Lung (tissue), 12 donors: ENCODE results near the gene NSD1. TPM values are rescaled to one million over a fixed set of nuclear protein-coding genes. Genes with fewer than 3 reads are reported as not detected.
A peak's percentile ranks its signal among the peaks of the same experiment; 100 is the strongest.
"Not testable (repeated sequence)": the region's sequence is repeated elsewhere in the genome, so short reads cannot be mapped to it uniquely, and the experiment has no call there.

Experiments used
- ATAC-seq: fragments of 200-7000 bp; cut with Tn5 transposase; one replicate; pipeline ENCODE4 v1.9.1; 2020; ENCODE audit warnings: moderate number of reproducible peaks; ENCODE audit not compliant: insufficient read depth, low FRiP score
- DNase-seq, 3 donors: peaks; one replicate each; pipeline ENCODE4 v3.0.0-alpha.2; 2013 to 2017
- H3K27ac ChIP-seq, 2 donors: one replicate each; pipeline ENCODE4 v1.5.1; 2013; ENCODE audit warnings: mild to moderate bottlenecking in 2 of 2, moderate library complexity in 2 of 2, control low read depth in 1 of 2, inconsistent platforms in 1 of 2, low read depth in 1 of 2, low read length in 1 of 2
- H3K27me3 ChIP-seq, 3 donors: one replicate each; pipeline ENCODE4 v1.5.1; 2013; ENCODE audit warnings: low read length in 2 of 3; ENCODE audit not compliant: control insufficient read depth in 3 of 3, insufficient read depth in 3 of 3
- H3K36me3 ChIP-seq, 4 donors: one replicate each; pipeline ENCODE4 v1.5.1; 2013; ENCODE audit warnings: low read length in 4 of 4, mild to moderate bottlenecking in 1 of 4, moderate library complexity in 1 of 4; ENCODE audit not compliant: control insufficient read depth in 4 of 4, insufficient read depth in 4 of 4
- H3K4me1 ChIP-seq, 5 donors: one replicate each; pipeline ENCODE4 v1.5.1; 2013; ENCODE audit warnings: low read length in 5 of 5, mild to moderate bottlenecking in 2 of 5, moderate library complexity in 1 of 5; ENCODE audit not compliant: control insufficient read depth in 5 of 5, insufficient read depth in 5 of 5
- H3K4me3 ChIP-seq: one replicate; pipeline ENCODE4 v1.5.1; 2013; ENCODE audit warnings: mild to moderate bottlenecking, control low read depth, moderate library complexity
- H3K9ac ChIP-seq, 2 donors: one replicate each; pipeline ENCODE4 v1.5.1; 2013; ENCODE audit warnings: low read length in 2 of 2, control low read depth in 1 of 2; ENCODE audit not compliant: insufficient read depth in 1 of 2
- H3K9me3 ChIP-seq, 4 donors: one replicate each; pipeline ENCODE4 v1.5.1; 2013; ENCODE audit warnings: low read length in 3 of 4, mild to moderate bottlenecking in 1 of 4, moderate library complexity in 1 of 4; ENCODE audit not compliant: control insufficient read depth in 4 of 4, insufficient read depth in 3 of 4
- WGBS, 2 donors: extraction: QIAGEN DNeasy Blood & Tissue Kit; methylation state at CpG; one replicate each; pipeline ENCODE4 v1.1.7; 2013; 5-methylcytosine and 5-hydroxymethylcytosine counted together
- polyA plus RNA-seq, 2 donors: library from polyadenylated mRNA; stranded (reverse); fragments of 200-250 nt; gene quantifications; one replicate each; pipeline ENCODE4 v1.2.1, GENCODE V29; 2013
- total RNA-seq, 2 donors: library from RNA; depleted of rRNA in 1 of 2; stranded (reverse); fragments of >200 nt in 1 of 2; gene quantifications; one replicate each; pipeline ENCODE4 v1.2.1, GENCODE V29; 2014 to 2021
- TF ChIP-seq, protein P1 (sequence below): IDR thresholded peaks from 2 replicates; pipeline ENCODE4 v1.5.1; 2012; ENCODE audit warnings: mild to moderate bottlenecking; ENCODE audit errors: control extremely low read depth, extremely low read depth
- donor health status: control.
- donor health status: control.
- donor health status: Bipolar disorder and iron deficiency.
- donor health status: healthy.
- donor health status: DM: yes; HTN: yes; CAD: no.

The NSD1 gene
- total and polyA plus RNA-seq, 4 donors = 8.0 to 81.7 (median 43.2) TPM

DNA sequence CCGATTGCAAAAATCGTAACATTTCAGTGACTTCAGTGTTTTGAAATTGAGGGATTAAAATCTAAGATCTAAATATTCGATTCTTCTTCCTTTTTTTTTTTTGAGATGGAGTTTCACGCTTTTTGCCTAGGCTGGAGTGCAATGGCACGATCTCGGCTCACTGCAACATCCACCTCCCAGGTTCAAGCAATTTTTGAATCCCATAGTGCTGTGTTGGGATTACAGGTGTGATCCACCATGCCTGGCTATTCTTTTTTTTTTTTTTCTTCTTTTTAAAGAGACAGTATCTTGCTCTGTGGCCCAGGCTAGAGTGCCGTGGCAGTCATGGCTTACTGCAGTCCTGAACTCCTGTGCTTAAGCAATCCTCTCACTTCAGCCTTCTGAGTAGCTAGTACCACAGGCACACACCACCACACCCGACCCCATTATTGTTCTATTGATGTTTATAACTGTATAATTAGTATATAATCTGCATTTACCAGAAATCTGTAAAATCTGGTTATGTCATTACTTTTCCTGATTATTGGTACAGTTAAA, 42.7 kb downstream of the NSD1 start:
- no peaks in the 10 kb centered on the region for H3K27me3 ChIP-seq
- WGBS, 2 donors = 78 to 88% methylated on average over 8 of the region's 8 CpGs
- no peak overlapping the region for H3K9ac ChIP-seq
- no peak for ATAC-seq
- H3K36me3 ChIP-seq = peaks cover 0 to 4% (median 0%) of the 10 kb centered on the region in 4 donors
- no peaks in the 10 kb centered on the region for H3K9me3 ChIP-seq
- no peak overlapping the region for H3K27ac ChIP-seq
- H3K4me3 ChIP-seq = no peak overlapping the region
- H3K4me1 ChIP-seq = peaks cover 2 to 10% (median 8%) of the 10 kb centered on the region in 5 donors
- no peak for DNase-seq
- TF ChIP-seq, protein P1, sequence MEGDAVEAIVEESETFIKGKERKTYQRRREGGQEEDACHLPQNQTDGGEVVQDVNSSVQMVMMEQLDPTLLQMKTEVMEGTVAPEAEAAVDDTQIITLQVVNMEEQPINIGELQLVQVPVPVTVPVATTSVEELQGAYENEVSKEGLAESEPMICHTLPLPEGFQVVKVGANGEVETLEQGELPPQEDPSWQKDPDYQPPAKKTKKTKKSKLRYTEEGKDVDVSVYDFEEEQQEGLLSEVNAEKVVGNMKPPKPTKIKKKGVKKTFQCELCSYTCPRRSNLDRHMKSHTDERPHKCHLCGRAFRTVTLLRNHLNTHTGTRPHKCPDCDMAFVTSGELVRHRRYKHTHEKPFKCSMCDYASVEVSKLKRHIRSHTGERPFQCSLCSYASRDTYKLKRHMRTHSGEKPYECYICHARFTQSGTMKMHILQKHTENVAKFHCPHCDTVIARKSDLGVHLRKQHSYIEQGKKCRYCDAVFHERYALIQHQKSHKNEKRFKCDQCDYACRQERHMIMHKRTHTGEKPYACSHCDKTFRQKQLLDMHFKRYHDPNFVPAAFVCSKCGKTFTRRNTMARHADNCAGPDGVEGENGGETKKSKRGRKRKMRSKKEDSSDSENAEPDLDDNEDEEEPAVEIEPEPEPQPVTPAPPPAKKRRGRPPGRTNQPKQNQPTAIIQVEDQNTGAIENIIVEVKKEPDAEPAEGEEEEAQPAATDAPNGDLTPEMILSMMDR = no peak

DNA sequence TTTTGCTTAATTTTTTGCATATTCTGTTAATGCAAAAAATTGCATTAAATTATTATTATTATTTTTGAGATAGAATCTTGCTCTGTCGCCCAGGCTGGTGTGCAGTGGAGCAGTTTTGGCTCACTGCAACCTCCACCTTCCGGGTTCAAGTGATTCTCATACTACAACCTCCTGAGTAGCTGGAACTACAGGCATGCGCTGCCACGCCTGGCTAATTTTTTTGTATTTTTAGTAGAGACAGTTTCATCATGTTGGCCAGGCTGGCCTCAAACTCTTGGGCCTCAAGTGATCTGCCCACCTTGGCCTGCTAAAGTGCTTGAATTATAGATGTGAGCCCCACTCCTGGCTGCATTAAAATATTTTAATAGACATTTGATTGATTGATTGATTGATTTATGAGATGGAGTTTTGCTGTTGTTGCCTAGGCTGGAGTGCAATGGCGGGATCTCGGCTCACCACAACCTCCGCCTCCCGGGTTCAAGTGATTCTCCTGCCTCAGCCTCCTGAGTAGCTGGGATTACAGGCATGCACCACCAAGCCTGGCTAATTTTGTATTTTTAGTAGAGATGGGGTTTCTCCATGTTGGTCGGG, 44.4 kb downstream of the NSD1 start:
- not testable (repeated sequence) for H3K9ac ChIP-seq, H3K4me1 ChIP-seq, H3K4me3 ChIP-seq, H3K27ac ChIP-seq, H3K27me3 ChIP-seq, DNase-seq, H3K9me3 ChIP-seq, ATAC-seq, H3K36me3 ChIP-seq
- WGBS, 2 donors = 91 to 96% methylated on average over 9 of the region's 9 CpGs

DNA sequence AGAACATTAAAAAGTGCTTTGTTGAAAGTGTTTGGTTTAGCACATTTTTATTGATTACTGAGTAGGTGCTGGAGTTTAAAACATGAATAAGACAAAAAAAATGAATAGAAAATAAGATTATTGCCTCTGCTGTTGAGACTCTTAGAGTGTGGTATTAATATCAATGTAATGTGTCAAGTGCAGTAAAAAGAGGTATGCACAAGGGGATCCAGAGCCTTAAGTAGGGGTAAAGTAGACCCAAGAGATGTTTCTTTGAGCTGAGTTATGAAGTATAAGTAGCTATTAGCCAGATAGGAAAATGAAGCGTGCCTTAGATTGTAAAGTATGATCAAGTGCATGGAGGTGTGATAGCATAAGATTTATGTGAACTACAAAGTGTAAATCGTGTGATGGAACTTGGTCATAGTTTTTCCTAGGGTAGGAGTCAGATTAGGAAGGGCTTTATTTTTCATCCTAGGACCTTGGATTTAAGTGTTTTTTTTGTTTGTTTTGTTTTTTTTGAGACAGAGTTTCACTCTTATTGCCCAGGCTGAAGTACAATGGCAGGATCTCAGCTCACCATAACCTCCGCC, 45.2 kb downstream of the NSD1 start:
- no peak for ATAC-seq

DNA sequence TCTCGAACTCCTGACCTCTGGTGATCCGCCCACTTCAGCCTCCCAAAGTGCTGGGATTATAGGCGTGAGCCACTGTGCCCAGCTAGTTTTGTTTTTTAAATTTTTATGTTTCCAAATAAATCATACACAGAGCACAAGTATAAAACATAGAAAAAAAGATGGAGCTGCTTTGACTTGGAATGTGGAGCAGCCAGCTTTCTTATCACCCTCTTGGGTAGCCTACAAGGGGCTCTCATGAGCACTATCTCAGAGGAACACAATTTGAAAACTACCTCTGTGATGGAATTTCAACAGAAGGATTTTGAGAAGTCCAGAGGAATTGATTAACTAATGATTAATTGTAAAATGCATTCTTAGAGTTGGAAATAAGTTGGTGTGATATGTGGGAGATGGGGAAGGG, 45.9 kb downstream of the NSD1 start:
- Histone ChIP-seq H3K4me3 (no peak overlapping the region), H3K9me3 (no peaks in the 10 kb centered on the region), H3K4me1 (peaks cover 0 to 10% (median 3%) of the 10 kb centered on the region in 5 donors), H3K36me3 (peaks cover 0 to 4% (median 1%) of the 10 kb centered on the region in 4 donors), H3K9ac (no peak overlapping the region), H3K27ac (no peak overlapping the region), H3K27me3 (no peaks in the 10 kb centered on the region)
- ATAC-seq (no peak), DNase-seq (peak in 2 of 3 donors; percentile 14 to 32)
- 80 to 84% methylated on average over 3 of the region's 3 CpGs for WGBS, 2 donors
- TF ChIP-seq, protein P1 = no peak

More for the DNA sequence above, 45.2 kb downstream of the NSD1 start:
- Histone ChIP-seq H3K9me3 (no peaks in the 10 kb centered on the region), H3K4me1 (peaks cover 0 to 10% (median 3%) of the 10 kb centered on the region in 5 donors), H3K36me3 (peaks cover 0 to 4% (median 1%) of the 10 kb centered on the region in 4 donors), H3K4me3 (no peak overlapping the region), H3K9ac (no peak overlapping the region), H3K27me3 (no peaks in the 10 kb centered on the region), H3K27ac (no peak overlapping the region)
- DNase-seq = peak in 1 of 3 donors; percentile 19
- TF ChIP-seq, protein P1 = no peak
- WGBS, 2 donors = 76 to 86% methylated on average over 3 of the region's 3 CpGs
